ENCODE data around the gene GCLM. TPM values are rescaled to one million over a fixed set of nuclear protein-coding genes. Genes with fewer than 3 reads are reported as not detected.

GCLM gene
- total and polyA plus RNA-seq, 9 of the 15 experiments (the other 6 are each of a cell fraction or from before 2014, with no cell fraction given) = 9.3 to 71.6 (median 24.5) TPM

DNA sequence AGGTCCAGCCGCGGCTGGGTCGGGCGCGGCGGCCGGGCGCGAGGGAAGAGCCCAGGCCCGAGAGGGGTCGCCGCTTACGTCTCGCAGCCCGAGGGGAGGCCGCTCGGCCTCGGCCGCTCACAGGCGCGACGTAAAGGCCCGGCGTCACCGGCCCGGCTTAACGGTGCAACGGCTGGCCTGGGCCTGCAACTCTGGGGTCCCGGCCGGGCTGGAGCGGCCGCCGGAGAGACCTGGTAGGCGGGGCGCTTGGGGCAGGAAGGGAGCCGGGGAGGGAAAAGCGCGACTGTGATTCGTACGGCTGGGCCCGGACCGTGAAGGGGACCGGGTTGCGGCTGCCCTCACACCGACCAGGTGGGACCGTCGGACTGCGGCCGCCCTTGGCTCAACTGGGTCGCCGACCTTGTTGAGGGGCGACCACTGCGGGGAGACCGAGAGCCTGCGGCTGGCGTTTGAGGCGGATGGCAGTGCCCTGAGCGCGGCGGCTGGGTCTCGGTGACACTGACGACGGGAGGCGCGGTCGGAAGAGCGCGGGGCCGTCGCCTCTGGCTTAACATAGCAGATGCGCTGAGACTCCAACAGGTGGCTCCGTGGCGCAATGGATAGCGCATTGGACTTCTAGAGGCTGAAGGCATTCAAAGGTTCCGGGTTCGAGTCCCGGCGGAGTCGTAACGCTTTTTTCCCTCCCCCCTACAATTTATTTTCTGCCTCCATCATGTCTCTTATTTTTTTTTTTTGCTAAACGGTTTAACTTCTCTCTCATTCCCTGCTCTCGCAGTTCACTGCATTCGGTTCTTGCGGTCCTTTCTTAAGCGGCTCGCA lies 62.0 kb downstream of the GCLM start (continued):
- TF ChIP-seq, protein P1, sequence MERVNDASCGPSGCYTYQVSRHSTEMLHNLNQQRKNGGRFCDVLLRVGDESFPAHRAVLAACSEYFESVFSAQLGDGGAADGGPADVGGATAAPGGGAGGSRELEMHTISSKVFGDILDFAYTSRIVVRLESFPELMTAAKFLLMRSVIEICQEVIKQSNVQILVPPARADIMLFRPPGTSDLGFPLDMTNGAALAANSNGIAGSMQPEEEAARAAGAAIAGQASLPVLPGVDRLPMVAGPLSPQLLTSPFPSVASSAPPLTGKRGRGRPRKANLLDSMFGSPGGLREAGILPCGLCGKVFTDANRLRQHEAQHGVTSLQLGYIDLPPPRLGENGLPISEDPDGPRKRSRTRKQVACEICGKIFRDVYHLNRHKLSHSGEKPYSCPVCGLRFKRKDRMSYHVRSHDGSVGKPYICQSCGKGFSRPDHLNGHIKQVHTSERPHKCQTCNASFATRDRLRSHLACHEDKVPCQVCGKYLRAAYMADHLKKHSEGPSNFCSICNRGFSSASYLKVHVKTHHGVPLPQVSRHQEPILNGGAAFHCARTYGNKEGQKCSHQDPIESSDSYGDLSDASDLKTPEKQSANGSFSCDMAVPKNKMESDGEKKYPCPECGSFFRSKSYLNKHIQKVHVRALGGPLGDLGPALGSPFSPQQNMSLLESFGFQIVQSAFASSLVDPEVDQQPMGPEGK (CRISPR knock-in tag; IDR thresholded peaks at IDR 0.05; ENCODE audit: borderline replicate concordance) = no peak
- TF ChIP-seq ZBTB17 (CRISPR knock-in tag; IDR thresholded peaks at IDR 0.05) = 0 out of 2 replicates have a peak, but pooled peaks have one; percentile 48
- no peak for TF ChIP-seq BRCA1 (IDR thresholded peaks at IDR 0.05)
- no peak for TF ChIP-seq BRCA1 (CRISPR knock-in tag; IDR thresholded peaks at IDR 0.05)
- TF ChIP-seq YY1 (IDR thresholded peaks at IDR 0.05; ENCODE audit: borderline replicate concordance in 1 of 3, control insufficient read depth in 1 of 3, extremely low read depth in 1 of 3, insufficient read depth in 3 of 3, insufficient read length in 1 of 3, insufficient replicate concordance in 2 of 3, low read depth in 1 of 3, low read length in 2 of 3) = peak in 1 of 3 experiments; percentile 75
- no peak for TF ChIP-seq GTF2E2 (tag; IDR thresholded peaks at IDR 0.05)
- peak in 1 of 2 experiments; percentile 31; a peak in 1 of 4 replicates for TF ChIP-seq NONO (IDR thresholded peaks at IDR 0.05; ENCODE audit: low read depth in 2 of 2, low read length in 1 of 2)
- TF ChIP-seq RNF2 (IDR thresholded peaks at IDR 0.05) = peak; percentile 88; the same call in 1 of the 2 replicates
- TF ChIP-seq SMARCA4 (IDR thresholded peaks at IDR 0.05) = peak; percentile 20; the same call in 1 of the 2 replicates
- TF ChIP-seq E2F3 (CRISPR knock-in tag; IDR thresholded peaks at IDR 0.05) = no peak
- no peak for TF ChIP-seq U2AF2 (optimal IDR thresholded peaks at IDR 0.05; ENCODE audit: low read depth, low read length)
- TF ChIP-seq, protein P2, sequence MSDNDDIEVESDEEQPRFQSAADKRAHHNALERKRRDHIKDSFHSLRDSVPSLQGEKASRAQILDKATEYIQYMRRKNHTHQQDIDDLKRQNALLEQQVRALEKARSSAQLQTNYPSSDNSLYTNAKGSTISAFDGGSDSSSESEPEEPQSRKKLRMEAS (CRISPR knock-in tag; IDR thresholded peaks at IDR 0.05) = peak; percentile 61
- TF ChIP-seq HDGF (IDR thresholded peaks at IDR 0.05) = no peak
- TF ChIP-seq, protein P3, sequence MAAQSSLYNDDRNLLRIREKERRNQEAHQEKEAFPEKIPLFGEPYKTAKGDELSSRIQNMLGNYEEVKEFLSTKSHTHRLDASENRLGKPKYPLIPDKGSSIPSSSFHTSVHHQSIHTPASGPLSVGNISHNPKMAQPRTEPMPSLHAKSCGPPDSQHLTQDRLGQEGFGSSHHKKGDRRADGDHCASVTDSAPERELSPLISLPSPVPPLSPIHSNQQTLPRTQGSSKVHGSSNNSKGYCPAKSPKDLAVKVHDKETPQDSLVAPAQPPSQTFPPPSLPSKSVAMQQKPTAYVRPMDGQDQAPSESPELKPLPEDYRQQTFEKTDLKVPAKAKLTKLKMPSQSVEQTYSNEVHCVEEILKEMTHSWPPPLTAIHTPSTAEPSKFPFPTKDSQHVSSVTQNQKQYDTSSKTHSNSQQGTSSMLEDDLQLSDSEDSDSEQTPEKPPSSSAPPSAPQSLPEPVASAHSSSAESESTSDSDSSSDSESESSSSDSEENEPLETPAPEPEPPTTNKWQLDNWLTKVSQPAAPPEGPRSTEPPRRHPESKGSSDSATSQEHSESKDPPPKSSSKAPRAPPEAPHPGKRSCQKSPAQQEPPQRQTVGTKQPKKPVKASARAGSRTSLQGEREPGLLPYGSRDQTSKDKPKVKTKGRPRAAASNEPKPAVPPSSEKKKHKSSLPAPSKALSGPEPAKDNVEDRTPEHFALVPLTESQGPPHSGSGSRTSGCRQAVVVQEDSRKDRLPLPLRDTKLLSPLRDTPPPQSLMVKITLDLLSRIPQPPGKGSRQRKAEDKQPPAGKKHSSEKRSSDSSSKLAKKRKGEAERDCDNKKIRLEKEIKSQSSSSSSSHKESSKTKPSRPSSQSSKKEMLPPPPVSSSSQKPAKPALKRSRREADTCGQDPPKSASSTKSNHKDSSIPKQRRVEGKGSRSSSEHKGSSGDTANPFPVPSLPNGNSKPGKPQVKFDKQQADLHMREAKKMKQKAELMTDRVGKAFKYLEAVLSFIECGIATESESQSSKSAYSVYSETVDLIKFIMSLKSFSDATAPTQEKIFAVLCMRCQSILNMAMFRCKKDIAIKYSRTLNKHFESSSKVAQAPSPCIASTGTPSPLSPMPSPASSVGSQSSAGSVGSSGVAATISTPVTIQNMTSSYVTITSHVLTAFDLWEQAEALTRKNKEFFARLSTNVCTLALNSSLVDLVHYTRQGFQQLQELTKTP (IDR thresholded peaks at IDR 0.05; ENCODE audit: low read depth in 1 of 2, partially characterized antibody in 2 of 2) = peak in 1 of 2 experiments; percentile 71
- TF ChIP-seq ZNF668 (CRISPR knock-in tag; IDR thresholded peaks at IDR 0.05) = no peak
- TF ChIP-seq, protein P4, sequence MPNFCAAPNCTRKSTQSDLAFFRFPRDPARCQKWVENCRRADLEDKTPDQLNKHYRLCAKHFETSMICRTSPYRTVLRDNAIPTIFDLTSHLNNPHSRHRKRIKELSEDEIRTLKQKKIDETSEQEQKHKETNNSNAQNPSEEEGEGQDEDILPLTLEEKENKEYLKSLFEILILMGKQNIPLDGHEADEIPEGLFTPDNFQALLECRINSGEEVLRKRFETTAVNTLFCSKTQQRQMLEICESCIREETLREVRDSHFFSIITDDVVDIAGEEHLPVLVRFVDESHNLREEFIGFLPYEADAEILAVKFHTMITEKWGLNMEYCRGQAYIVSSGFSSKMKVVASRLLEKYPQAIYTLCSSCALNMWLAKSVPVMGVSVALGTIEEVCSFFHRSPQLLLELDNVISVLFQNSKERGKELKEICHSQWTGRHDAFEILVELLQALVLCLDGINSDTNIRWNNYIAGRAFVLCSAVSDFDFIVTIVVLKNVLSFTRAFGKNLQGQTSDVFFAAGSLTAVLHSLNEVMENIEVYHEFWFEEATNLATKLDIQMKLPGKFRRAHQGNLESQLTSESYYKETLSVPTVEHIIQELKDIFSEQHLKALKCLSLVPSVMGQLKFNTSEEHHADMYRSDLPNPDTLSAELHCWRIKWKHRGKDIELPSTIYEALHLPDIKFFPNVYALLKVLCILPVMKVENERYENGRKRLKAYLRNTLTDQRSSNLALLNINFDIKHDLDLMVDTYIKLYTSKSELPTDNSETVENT (CRISPR knock-in tag; IDR thresholded peaks at IDR 0.05) = 0 out of 2 replicates have a peak, but pooled peaks have one; percentile 30
- TF ChIP-seq NFIC (IDR thresholded peaks at IDR 0.05) = peak; percentile 76
- TF ChIP-seq GABPA (tag; conservative IDR thresholded peaks at IDR 0.05; ENCODE audit: low read depth) = 0 out of 2 replicates have a peak, but pooled peaks have one; percentile 26
- TF ChIP-seq SOX6 (IDR thresholded peaks at IDR 0.05) = peak; percentile 49

Data from K562 (cell line).